Measurements from ENCODE around the gene NPDC1.

DNA sequence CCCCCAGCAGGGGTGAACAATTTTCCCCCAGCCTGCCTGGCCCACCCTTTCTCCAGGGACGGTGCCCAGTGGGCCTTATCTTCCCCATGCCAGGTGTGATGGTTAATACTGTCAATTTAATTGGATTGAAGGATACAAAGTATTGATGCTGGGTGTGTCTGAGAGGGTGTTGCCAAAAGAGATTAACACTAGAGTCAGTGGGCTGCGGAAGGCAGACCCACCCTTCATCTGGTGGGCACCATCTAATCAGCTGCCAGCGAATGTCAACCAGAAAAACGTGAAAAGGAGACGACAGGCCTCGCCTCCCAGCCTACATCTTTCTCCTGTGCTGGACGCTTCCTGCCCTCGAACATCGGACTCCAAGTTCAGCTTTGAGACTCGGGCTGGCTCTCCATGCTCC lies 8.5 kb downstream of the NPDC1 start:
- TF ChIP-seq, protein P1, sequence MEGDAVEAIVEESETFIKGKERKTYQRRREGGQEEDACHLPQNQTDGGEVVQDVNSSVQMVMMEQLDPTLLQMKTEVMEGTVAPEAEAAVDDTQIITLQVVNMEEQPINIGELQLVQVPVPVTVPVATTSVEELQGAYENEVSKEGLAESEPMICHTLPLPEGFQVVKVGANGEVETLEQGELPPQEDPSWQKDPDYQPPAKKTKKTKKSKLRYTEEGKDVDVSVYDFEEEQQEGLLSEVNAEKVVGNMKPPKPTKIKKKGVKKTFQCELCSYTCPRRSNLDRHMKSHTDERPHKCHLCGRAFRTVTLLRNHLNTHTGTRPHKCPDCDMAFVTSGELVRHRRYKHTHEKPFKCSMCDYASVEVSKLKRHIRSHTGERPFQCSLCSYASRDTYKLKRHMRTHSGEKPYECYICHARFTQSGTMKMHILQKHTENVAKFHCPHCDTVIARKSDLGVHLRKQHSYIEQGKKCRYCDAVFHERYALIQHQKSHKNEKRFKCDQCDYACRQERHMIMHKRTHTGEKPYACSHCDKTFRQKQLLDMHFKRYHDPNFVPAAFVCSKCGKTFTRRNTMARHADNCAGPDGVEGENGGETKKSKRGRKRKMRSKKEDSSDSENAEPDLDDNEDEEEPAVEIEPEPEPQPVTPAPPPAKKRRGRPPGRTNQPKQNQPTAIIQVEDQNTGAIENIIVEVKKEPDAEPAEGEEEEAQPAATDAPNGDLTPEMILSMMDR (conservative IDR thresholded peaks at IDR 0.05): no peak
- no peak for TF ChIP-seq ZFX (IDR thresholded peaks at IDR 0.05)

All from C4-2B (cell line).